Thymus (tissue), 14 donors: ENCODE data around the gene NABP2. TPM values are rescaled to one million over a fixed set of nuclear protein-coding genes. Genes with fewer than 3 reads are reported as not detected.

ENCODE experiments used
- DNase-seq, 9 donors: peaks; one replicate each; pipeline ENCODE4 v3.0.0-alpha.2; 2013; ENCODE audit warnings: low spot score in 9 of 9, low read depth in 6 of 9, missing footprints in 1 of 9
- H3K27ac ChIP-seq, 2 donors: one replicate each; pipeline ENCODE4 v1.5.1; 2013; ENCODE audit warnings: control low read depth in 1 of 2, low read depth in 1 of 2, low read length in 1 of 2, mild to moderate bottlenecking in 1 of 2, moderate library complexity in 1 of 2
- H3K27me3 ChIP-seq, 2 donors: one replicate each; pipeline ENCODE4 v1.5.1; 2013; ENCODE audit warnings: low read length in 1 of 2; ENCODE audit not compliant: control insufficient read depth in 2 of 2, insufficient read depth in 1 of 2
- H3K36me3 ChIP-seq, 2 donors: one replicate each; pipeline ENCODE4 v1.5.1; 2013; ENCODE audit warnings: low read length in 1 of 2, mild to moderate bottlenecking in 1 of 2, moderate library complexity in 1 of 2; ENCODE audit not compliant: control insufficient read depth in 2 of 2, insufficient read depth in 2 of 2
- H3K4me1 ChIP-seq, 2 donors: one replicate each; pipeline ENCODE4 v1.5.1; 2013; ENCODE audit warnings: low read length in 2 of 2; ENCODE audit not compliant: control insufficient read depth in 2 of 2, insufficient read depth in 2 of 2
- H3K4me3 ChIP-seq, 2 donors: one replicate each; pipeline ENCODE4 v1.5.1; 2013; ENCODE audit warnings: low read length in 2 of 2, control low read depth in 1 of 2, mild to moderate bottlenecking in 1 of 2
- H3K9me3 ChIP-seq, 2 donors: one replicate each; pipeline ENCODE4 v1.5.1; 2013; ENCODE audit warnings: low read length in 1 of 2, mild to moderate bottlenecking in 1 of 2; ENCODE audit not compliant: control insufficient read depth in 2 of 2, insufficient read depth in 1 of 2
- WGBS: extraction: QIAGEN DNeasy Blood & Tissue Kit; methylation state at CpG from one replicate; pipeline ENCODE4 v1.1.7; 2013; 5-methylcytosine and 5-hydroxymethylcytosine counted together
- long read RNA-seq, 10 donors: transcript quantifications; one replicate each; lab custom pipeline, GENCODE V29; 2026
- polyA plus RNA-seq: library from polyadenylated mRNA; stranded (reverse); fragments of 200-250 nt; gene quantifications from one replicate; pipeline ENCODE4 v1.2.3, GENCODE V29; 2013
- total RNA-seq: library from RNA; stranded (reverse); fragments of 120-200 nt; gene quantifications from one replicate; pipeline ENCODE4 v1.2.4, GENCODE V29; 2013
- donor health status: healthy.

NABP2 gene
- total RNA-seq (21.6 TPM), polyA plus RNA-seq (16.0 TPM)
- long read RNA-seq, donor 1 = 0 reads
- long read RNA-seq, donor 2 = 0 reads
- long read RNA-seq, donor 3, transcript NABP2-201 (7 exons, 1,417 nt) = major isoform, 12 of 16 reads
- long read RNA-seq, donor 3, partial matches to known transcripts = 0 of 16 reads
- long read RNA-seq, donor 3, other reads (novel, unspliced or antisense) = 0 of 16 reads
- long read RNA-seq, donor 4, partial matches to known transcripts = 0 of 5 reads
- long read RNA-seq, donor 4, other reads (novel, unspliced or antisense) = 0 of 5 reads
- long read RNA-seq, donor 5, transcript NABP2-201 (7 exons, 1,417 nt) = major isoform, 14 of 41 reads
- long read RNA-seq, donor 5, partial matches to known transcripts = 22 of 41 reads
- long read RNA-seq, donor 5, other reads (novel, unspliced or antisense) = 0 of 41 reads
- long read RNA-seq, donor 6, partial matches to known transcripts = 5 of 12 reads
- long read RNA-seq, donor 6, other reads (novel, unspliced or antisense) = 0 of 12 reads
- long read RNA-seq, donor 7, partial matches to known transcripts = 0 of 7 reads
- long read RNA-seq, donor 7, other reads (novel, unspliced or antisense) = 0 of 7 reads
- long read RNA-seq, donor 8, partial matches to known transcripts = 0 of 3 reads
- long read RNA-seq, donor 8, other reads (novel, unspliced or antisense) = 0 of 3 reads
- long read RNA-seq, donor 9, partial matches to known transcripts = 0 of 6 reads
- long read RNA-seq, donor 9, other reads (novel, unspliced or antisense) = 0 of 6 reads
- long read RNA-seq, donor 10, partial matches to known transcripts = 0 of 2 reads
- long read RNA-seq, donor 10, other reads (novel, unspliced or antisense) = 0 of 2 reads

- peak within 1 kb of the TSS; percentile 77 to 86 for H3K27ac ChIP-seq
- H3K36me3 ChIP-seq = peaks cover 0 to 7% of the 10 kb centered on the region in 2 donors
- peak; percentile 76 to 93 (median 86) for DNase-seq
- H3K4me3 ChIP-seq = peak within 1 kb of the TSS; percentile 51 to 60
- peaks cover 0 to 6% of the 10 kb centered on the region in 2 donors for H3K9me3 ChIP-seq
- H3K27me3 ChIP-seq = no peaks in the 10 kb centered on the region
- H3K4me1 ChIP-seq = peaks cover 14 to 38% of the 10 kb centered on the region in 2 donors
- under 1% methylated on average over 41 of the region's 41 CpGs for WGBS
These were observed at the start of gene NABP2 for GRCh38 chr12:56224102-56224701. Gene NABP2, plus strand, starts transcription at chr12:56224342. Its CDS starts 515 bp downstream, at chr12:56224857.

- H3K9me3 ChIP-seq = no peaks in the 10 kb centered on the region
- WGBS = over 99% methylated on average over 3 of the region's 3 CpGs
- H3K4me3 ChIP-seq = no peak overlapping the region
- no peak overlapping the region for H3K27ac ChIP-seq
- no peaks in the 10 kb centered on the region for H3K4me1 ChIP-seq
- peaks cover 63 to 91% of the 10 kb centered on the region in 2 donors for H3K36me3 ChIP-seq
- no peak for DNase-seq
- no peaks in the 10 kb centered on the region for H3K27me3 ChIP-seq
These were observed 45.8 kb upstream of the NABP2 start for GRCh38 chr12:56178347-56178746.

- Histone ChIP-seq H3K4me1 (peaks cover 20 to 26% of the 10 kb centered on the region in 2 donors), H3K27me3 (no peaks in the 10 kb centered on the region), H3K9me3 (no peaks in the 10 kb centered on the region), H3K36me3 (peaks cover 36 to 51% of the 10 kb centered on the region in 2 donors), H3K4me3 (no peak overlapping the region), H3K27ac (no peak overlapping the region)
- DNase-seq = no peak
- 71% methylated on average over 2 of the region's 2 CpGs for WGBS
These were observed 37.2 kb upstream of the NABP2 start for GRCh38 chr12:56186957-56187356.

- WGBS = 15% methylated on average over 10 of the region's 10 CpGs
- peak in 5 of 9 donors; percentile 12 to 62 (median 28) for DNase-seq
- peaks cover 20 to 26% of the 10 kb centered on the region in 2 donors for H3K4me1 ChIP-seq
These were observed 35.9 kb upstream of the NABP2 start for GRCh38 chr12:56188131-56188777.

GRCh38 chr12:56188778-56189098 lies 35.4 kb upstream of the NABP2 start:
- Histone ChIP-seq H3K27ac (peak overlapping the region; percentile 92 to 94), H3K9me3 (no peaks in the 10 kb centered on the region), H3K4me1 (peaks cover 20 to 26% of the 10 kb centered on the region in 2 donors), H3K36me3 (peaks cover 25 to 35% of the 10 kb centered on the region in 2 donors), H3K27me3 (no peaks in the 10 kb centered on the region), H3K4me3 (peak overlapping the region; percentile 92 to 95)
- peak in 5 of 9 donors; percentile 13 to 59 (median 38) for DNase-seq
- under 1% methylated on average over 17 of the region's 17 CpGs for WGBS

More at GRCh38 chr12:56188131-56188777, 35.9 kb upstream of the NABP2 start:
- Histone ChIP-seq H3K9me3 (no peaks in the 10 kb centered on the region), H3K27me3 (no peaks in the 10 kb centered on the region), H3K4me3 (peak overlapping the region; percentile 92 to 95), H3K36me3 (peaks cover 28 to 40% of the 10 kb centered on the region in 2 donors), H3K27ac (peak overlapping the region; percentile 92 to 94)

- DNase-seq = peak in 8 of 9 donors; percentile 68 to 90 (median 80)
- Histone ChIP-seq H3K27ac (peak within 1 kb of the TSS; percentile 94), H3K27me3 (no peaks in the 10 kb centered on the region), H3K4me1 (peaks cover 20 to 26% of the 10 kb centered on the region in 2 donors), H3K9me3 (no peaks in the 10 kb centered on the region), H3K36me3 (peaks cover 20 to 31% of the 10 kb centered on the region in 2 donors), H3K4me3 (peak within 1 kb of the TSS; percentile 93 to 95)
- WGBS = under 1% methylated on average over 92 of the region's 93 CpGs
These were observed 34.8 kb upstream of the NABP2 start, which contains the start of gene SMARCC2 for GRCh38 chr12:56189099-56189917. Gene SMARCC2, minus strand, starts transcription at chr12:56189483. Its CDS starts 22 bp downstream, at chr12:56189461.

GRCh38 chr12:56189918-56190694 lies 34.0 kb upstream of the NABP2 start:
- Histone ChIP-seq H3K27ac (peak overlapping the region; percentile 94), H3K36me3 (peaks cover 12 to 26% of the 10 kb centered on the region in 2 donors), H3K27me3 (no peaks in the 10 kb centered on the region), H3K9me3 (no peaks in the 10 kb centered on the region), H3K4me1 (peaks cover 20 to 26% of the 10 kb centered on the region in 2 donors), H3K4me3 (peak overlapping the region; percentile 93 to 95)
- peak; percentile 61 to 92 (median 73) for DNase-seq
- WGBS = 1% methylated on average over 42 of the region's 42 CpGs
